ENCODE measurements around the gene OCEL1. TPM values are rescaled to one million over a fixed set of nuclear protein-coding genes. Genes with fewer than 3 reads are reported as not detected.
A peak's percentile ranks its signal among the peaks of the same experiment; 100 is the strongest.

Gene OCEL1
- total RNA-seq, 2 experiments from 2014 or later: 10.2 to 29.5 TPM

DNA sequence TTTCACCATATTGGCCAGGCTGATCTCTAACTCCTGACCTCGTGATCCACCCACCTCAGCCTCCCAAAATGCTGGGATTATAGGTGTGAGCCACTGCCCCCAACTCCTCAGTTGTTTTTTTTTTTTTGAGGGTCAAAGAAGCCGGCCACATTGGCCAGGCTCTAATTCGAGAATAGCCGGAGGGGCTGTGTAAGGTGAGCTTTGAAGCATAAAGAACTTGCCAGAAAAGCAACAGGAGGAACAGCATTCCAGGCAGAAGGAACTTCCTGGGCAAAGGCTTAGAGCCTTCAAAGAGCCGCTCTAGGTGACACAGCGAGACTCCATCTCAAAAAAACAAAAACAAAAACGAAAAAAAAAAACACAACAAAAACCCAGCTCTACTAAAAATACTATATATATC is 40.0 kb downstream of the OCEL1 start:
- H3K27ac ChIP-seq (ENCODE audit: low read depth, low read length, poor library complexity, severe bottlenecking): peak overlapping the region; percentile 83
- peaks cover 17% of the 10 kb centered on the region for H3K79me2 ChIP-seq (ENCODE audit: insufficient read depth, low read depth, low read length)
- peak overlapping the region; percentile 74; the same call in 1 of the 2 replicates for H2AFZ ChIP-seq (ENCODE audit: low read length)
- no peaks in the 10 kb centered on the region for H3K9me3 ChIP-seq (ENCODE audit: low read length)
- H3K9me2 ChIP-seq (ENCODE audit: insufficient read depth, low read length): no peaks in the 10 kb centered on the region
- intact Hi-C loops (cut with micrococcal nuclease; ENCODE audit: unreplicated experiment): no loop called here
- CTCF ChIA-PET (ENCODE audit: unreplicated experiment): interaction anchor here (1.2 kb wide), 1 partner anchor 15 kb away, joined by 4 read pairs; no protein-coding TSS in a partner anchor
- TF ChIP-seq CTCF (conservative IDR thresholded peaks at IDR 0.05; ENCODE audit: low read length): no peak
- TF ChIP-seq EZH2phosphoT487 (IDR thresholded peaks at IDR 0.05; ENCODE audit: borderline replicate concordance, low read depth, low read length): no peak
- DNase-seq (ENCODE audit: low spot score): no peak
- H3K4me1 ChIP-seq (ENCODE audit: insufficient read depth, low read length, poor library complexity, severe bottlenecking): peaks cover 50% of the 10 kb centered on the region
- H4K20me1 ChIP-seq (ENCODE audit: insufficient read depth, low read length): no peaks in the 10 kb centered on the region
- no TSS peak for BruUV-seq (replicated peaks)
- peak overlapping the region; percentile 69 for H3K4me2 ChIP-seq (ENCODE audit: low read length)
- POLR2A ChIA-PET: interaction anchor here (1.2 to 2.3 kb wide), 8 partner anchors 8 to 139 kb away, joined by 3 to 28 read pairs (median 7); partner anchors contain the start of genes ANKLE1, BST2, DDA1 and USE1
- H3K4me3 ChIP-seq (ENCODE audit: low read depth, low read length, poor library complexity, severe bottlenecking): peak overlapping the region; percentile 61
- peaks cover 15% of the 10 kb centered on the region for H3K36me3 ChIP-seq (ENCODE audit: insufficient read depth, low read length)

- BruUV-seq (replicated peaks): no TSS peak
- peak overlapping the region; percentile 83 for H3K27ac ChIP-seq (ENCODE audit: low read depth, low read length, poor library complexity, severe bottlenecking)
- no peak for DNase-seq (ENCODE audit: low spot score)
- ChIA-PET CTCF (ENCODE audit: unreplicated experiment) (interaction anchor here (0.7 to 1.2 kb wide), 3 partner anchors 13 to 15 kb away, joined by 3 to 4 read pairs (median 4); partner anchors contain the start of gene ANKLE1), POLR2A (interaction anchor here (0.8 to 2.3 kb wide), 15 partner anchors 9 to 193 kb away, joined by 3 to 28 read pairs (median 5); partner anchors contain the start of genes ANKLE1, BST2, DDA1 and USE1)
- H3K79me2 ChIP-seq (ENCODE audit: insufficient read depth, low read depth, low read length): peaks cover 17% of the 10 kb centered on the region
- H4K20me1 ChIP-seq (ENCODE audit: insufficient read depth, low read length): no peaks in the 10 kb centered on the region
- H3K4me2 ChIP-seq (ENCODE audit: low read length): peak overlapping the region; percentile 69
- H2AFZ ChIP-seq (ENCODE audit: low read length): peak overlapping the region; percentile 74; the same call in 1 of the 2 replicates
- H3K4me1 ChIP-seq (ENCODE audit: insufficient read depth, low read length, poor library complexity, severe bottlenecking): peaks cover 46% of the 10 kb centered on the region
- H3K9me3 ChIP-seq (ENCODE audit: low read length): no peaks in the 10 kb centered on the region
- H3K4me3 ChIP-seq (ENCODE audit: low read depth, low read length, poor library complexity, severe bottlenecking): peak overlapping the region; percentile 61
- TF ChIP-seq EZH2phosphoT487 (IDR thresholded peaks at IDR 0.05; ENCODE audit: borderline replicate concordance, low read depth, low read length) (no peak), CTCF (conservative IDR thresholded peaks at IDR 0.05; ENCODE audit: low read length) (no peak)
- H3K36me3 ChIP-seq (ENCODE audit: insufficient read depth, low read length): peaks cover 20% of the 10 kb centered on the region
- no peaks in the 10 kb centered on the region for H3K9me2 ChIP-seq (ENCODE audit: insufficient read depth, low read length)
- intact Hi-C loops (cut with micrococcal nuclease; ENCODE audit: unreplicated experiment): no loop called here
Observed at GRCh38 chr19:17266589-17266974, 40.6 kb downstream of the OCEL1 start.

Measured in OCI-LY7 (cell line).